HG03095 (cell line): ENCODE data around the gene PDCL2.
"Not testable (repeated sequence)": the region's sequence is repeated elsewhere in the genome, so short reads cannot be mapped to it uniquely, and the experiment has no call there.

ENCODE experiments used
- ATAC-seq: cut with Tn5 transposase; IDR thresholded peaks from one replicate; pipeline ENCODE4 v1.9.1; 2021; ENCODE audit warnings: moderate library complexity; ENCODE audit not compliant: unreplicated experiment

The PDCL2 gene, protein sequence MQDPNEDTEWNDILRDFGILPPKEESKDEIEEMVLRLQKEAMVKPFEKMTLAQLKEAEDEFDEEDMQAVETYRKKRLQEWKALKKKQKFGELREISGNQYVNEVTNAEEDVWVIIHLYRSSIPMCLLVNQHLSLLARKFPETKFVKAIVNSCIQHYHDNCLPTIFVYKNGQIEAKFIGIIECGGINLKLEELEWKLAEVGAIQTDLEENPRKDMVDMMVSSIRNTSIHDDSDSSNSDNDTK

DNA sequence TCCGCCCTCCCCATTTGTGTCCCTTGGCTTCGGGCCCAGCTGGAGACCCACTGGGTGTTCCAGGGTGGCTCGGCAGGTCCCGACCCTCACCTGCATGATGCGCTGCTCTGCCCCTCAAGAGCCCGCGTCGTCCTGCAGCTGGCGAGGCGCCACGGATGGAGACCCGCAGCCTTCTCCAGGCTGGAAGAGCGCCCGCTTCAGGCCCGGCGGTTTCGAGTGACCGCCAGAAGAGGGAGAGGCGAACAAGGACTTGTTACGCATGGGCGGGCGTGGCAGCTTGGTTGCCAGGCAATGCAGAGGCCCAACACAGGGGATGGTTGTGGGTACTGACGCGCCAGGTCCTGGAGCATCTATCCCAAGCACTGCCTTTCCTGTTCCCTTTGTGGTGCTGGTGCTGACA is at the start of gene PDCL2:
Gene PDCL2 (minus strand): TSS at position 232 of the 400 bp plus-strand sequence. CDS start 136 bp downstream, at position 96.
- ATAC-seq, result no peak

DNA sequence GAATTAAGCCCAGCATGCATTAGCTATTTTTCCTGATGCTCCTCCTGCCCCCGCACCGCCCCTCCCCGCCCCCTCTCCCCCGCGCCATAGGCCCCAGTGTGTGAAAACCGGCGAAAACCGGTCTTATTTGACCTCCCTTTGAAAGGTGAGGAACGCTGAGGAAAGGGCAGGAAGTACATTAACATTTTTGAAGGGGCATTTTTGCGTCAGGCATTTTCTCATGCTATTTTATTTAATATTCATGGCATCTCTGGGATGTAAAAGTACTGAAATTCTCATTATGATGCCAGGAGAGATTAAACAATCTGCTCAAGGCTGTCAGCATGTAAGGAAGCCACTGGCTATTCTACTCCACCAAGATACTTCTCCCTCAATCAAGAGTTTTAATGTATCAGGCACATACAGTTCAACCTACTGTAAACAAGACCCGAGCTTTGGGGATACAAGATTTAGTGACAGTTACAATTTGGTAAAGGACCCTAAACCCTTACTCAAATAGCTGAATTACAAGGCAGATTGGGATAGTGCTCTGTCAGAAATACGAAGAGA is 45.3 kb upstream of the PDCL2 start:
- no peak for ATAC-seq

DNA sequence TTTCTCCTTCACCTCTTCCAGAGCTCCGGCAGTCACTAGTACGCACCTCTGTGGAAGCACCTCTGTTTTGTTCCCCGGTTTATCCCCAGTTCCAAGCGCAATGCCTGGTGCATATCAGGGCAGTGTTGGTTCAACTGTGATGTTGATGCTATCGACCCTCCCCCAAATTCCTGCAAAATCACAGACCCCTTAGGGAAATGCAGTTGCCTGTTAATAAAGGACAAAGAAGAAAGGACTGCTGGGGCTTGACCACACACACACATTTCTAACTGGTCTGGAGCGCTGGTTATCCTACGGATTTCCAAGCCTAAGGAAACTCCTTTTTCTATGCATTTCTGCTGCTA is 44.6 kb upstream of the PDCL2 start:
- ATAC-seq, result no peak

DNA sequence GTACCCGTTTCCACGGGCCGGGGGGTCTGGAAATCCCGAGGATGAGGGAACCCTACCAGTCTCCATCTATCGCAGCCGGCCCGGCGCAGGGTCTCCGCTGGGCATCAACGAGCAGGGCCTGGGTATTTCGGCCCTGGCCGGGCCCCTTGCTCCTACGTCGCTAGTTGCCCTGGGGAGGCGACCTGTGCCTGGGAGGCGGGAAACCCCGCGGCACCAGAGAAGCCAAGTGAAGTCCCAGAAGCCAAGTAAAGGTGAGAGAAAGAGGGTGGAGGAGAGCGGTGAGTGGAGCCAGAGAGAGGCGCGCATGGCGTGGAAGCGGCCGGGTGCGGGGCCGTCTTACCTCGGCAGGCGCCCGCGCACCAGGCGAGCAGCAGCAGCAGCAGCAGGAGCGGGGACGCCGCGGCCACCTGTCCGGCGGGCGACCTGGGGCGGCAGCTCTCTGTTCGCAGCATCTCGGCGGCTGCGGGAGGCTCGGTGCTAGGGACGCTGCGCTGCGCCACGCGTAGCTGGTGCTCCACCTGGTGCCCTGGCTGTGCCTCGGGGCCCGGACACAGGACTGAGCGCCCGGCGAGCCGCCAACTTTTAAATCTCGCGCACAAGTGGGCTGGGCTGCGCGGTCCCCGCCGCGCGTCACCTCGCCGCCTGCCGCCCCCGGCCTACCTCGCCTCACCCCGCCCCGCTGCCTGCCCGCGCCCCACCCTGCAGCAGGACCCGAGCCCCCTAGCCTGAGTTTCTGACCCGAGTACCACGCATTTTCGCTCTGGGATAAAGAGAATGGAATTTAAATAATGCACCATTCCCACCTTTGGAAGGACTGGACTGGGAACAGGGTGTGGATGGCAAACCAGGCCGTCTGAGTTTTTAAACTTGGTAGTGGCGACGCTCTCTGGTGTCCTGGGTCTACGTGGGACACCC is 44.0 kb upstream of the PDCL2 start, which contains the start of gene NMU:
Gene NMU (minus strand): TSS at position 558 of the 915 bp plus-strand sequence. CDS start 106 bp downstream, at position 452.
- ATAC-seq, result no peak

DNA sequence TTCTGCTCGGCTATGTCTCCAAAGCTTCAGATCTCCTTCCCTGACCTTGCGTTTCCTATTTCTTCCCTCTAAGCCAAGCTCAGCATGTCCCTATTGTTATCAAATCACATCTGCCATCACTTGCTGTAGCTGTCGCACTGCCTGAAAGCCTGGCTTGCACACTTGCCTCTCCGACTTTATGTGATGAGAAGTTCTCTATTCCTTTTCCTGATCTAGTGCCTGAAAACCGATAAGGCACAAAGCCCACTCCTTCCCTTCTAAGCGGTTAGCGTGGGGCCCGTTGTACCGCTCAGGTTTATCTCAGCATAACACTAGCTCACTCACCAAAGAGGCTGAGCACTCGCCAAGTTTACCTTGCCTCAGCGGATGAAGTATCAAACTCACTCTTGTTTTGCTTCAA is 43.2 kb upstream of the PDCL2 start:
- no peak for ATAC-seq

DNA sequence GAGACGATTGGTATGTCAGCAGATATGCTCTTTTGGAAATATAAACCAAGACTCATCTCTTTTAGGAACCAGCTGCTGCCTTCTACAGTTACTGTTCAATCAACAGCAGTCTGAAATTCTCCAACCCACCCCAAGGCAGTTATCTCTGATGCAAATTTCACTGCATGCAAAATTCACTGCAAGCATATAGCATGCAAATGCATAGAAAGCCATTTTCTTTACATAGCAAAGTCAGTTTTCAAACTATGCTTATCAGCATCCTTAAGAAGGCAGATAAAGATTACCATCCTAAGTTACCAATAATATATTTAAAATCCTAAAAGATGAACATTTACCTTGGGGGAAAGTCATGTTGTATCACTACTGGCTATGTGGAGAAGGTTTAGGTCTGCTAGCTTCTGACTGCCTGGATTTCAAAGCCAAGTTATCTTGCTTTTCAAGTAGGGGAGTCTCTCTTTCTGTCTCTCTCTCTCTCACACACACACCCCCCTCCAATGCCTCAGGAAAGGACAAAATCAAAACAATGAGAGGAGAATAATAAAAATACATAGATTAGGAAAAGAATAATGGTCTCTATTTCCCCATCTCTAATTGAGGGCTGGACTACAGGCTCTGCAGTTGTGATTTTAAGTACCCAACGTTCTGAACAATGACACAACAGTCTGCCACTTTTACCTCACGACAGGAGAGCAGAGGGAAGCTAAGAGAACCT is 42.5 kb upstream of the PDCL2 start:
- no peak for ATAC-seq

DNA sequence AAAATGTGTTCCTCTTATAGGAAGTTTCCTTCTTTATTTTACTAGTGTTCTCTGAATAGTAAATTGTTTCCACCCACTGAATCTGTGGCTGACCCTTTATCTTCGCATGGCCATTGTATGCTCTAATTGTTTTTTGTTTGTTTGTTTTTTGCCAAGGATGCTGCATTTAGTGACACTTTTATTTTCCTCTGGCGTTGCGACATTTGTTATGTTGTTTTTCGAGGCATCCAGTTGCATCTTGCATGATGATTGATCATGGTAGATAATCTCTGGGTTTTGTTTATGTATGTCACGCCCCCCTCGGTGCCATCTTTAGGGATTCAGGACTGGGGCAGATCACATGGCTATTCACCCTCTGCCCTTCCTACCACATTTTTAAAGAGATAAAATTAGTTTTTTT is 41.9 kb upstream of the PDCL2 start:
- no peak for ATAC-seq

DNA sequence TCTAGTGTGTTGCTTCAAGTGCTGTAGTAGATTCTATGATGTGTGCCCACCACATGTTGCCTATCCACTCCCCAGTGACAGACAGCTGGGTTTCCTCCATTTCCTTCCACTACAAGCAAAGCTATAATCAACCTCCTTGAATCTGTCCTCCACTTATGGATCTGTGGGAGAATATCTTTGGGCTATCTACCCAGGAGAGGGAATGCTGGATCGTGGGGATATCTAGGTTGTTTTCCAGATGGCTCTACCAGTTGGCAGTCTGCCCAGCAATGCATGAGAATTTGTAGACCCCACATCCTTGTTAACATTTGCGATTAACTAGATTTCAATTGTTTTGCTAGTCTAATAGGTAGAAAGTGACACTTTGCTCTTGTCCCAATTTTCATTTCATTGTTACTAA is 33.8 kb upstream of the PDCL2 start:
- no peak for ATAC-seq

DNA sequence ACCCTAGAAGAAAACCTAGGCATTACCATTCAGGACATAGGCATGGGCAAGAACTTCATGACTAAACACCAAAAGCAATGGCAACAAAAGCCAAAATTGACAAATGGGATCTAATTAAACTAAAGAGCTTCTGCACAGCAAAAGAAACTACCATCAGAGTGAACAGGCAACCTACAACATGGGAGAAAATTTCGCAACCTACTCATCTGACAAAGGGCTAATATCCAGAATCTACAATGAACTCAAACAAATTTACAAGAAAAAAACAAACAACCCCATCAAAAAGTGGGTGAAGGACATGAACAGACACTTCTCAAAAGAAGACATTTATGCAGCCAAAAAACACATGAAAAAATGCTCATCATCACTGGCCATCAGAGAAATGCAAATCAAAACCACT is 32.0 kb upstream of the PDCL2 start:
- not testable (repeated sequence) for ATAC-seq

DNA sequence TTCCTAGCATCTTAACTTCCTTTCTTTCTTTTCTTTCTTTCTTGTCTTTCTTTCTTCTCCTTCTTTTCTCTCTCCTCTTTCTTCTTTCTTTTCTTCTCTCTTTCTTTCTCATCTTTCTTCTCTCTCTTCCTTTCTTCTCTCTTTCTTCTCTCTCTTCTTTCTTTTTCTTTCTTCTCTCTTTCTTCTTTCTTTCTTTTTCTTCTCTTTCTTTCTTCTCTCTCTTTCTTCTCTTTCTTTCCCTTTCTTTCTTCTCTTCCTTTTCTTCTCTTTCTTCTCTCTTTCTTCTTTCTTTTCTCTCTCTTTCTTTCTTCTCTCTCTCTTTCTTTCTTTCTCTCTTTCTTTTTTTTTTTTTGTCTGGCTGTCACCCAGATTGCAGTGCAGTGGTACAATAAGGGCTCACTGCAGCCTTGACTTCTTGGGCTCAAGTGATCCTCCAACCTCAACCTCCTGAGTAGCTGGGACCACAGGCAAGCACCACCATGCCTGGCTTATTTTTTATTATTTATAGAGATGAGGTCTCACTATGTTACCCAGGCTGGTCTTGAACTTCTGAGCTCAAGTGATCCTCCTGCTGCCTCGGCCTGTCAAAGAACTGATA is 26.6 kb upstream of the PDCL2 start:
- ATAC-seq, result no peak

DNA sequence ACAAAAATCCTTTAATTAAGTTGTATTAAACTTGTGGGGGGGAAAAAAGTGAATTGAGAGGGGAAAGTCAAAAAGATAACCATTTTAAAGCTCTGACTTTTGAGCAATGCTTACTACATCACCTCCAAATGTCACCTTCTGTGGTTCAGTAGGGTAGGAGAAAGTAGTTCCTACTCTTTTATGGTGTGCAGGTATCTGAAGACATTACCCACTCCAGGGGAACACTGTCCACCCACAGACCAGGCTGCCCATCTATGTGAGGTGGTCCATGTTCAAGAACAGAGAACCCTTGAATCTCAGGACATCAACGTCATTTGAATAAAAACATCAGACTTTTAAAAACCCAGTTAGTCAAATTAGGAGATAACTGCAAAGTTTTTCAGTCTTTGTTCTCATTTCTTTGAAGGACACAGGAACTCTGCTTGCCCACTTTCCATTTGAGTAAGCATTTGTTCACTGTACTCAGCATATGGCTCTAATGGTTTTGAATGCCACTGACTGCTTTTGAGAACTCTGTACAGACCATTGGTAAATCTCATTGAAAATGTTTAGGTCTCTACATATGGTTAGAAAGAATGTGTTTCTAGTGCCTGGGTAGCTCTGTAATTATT is 25.6 kb upstream of the PDCL2 start:
- ATAC-seq, result peak; percentile 100

DNA sequence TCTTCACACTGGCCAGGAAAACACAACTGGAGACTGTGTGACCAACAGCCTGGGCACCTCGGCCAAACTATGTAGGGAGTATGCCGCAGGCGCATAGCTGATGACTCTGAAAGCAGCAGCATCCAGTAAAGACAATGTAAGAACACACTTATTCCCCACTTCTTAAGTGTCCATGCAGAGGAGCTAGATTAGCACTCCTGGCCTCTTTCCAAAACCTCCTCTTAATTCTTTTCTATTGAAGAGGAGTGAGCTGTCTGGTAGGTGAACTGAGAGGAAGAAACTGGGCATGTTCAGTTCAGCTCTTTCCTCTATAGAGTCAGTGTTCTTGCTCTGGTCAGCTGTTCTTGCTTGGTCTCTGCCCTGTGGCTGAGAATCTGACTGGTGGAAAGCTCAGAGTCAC is 23.0 kb upstream of the PDCL2 start:
- ATAC-seq, result no peak

DNA sequence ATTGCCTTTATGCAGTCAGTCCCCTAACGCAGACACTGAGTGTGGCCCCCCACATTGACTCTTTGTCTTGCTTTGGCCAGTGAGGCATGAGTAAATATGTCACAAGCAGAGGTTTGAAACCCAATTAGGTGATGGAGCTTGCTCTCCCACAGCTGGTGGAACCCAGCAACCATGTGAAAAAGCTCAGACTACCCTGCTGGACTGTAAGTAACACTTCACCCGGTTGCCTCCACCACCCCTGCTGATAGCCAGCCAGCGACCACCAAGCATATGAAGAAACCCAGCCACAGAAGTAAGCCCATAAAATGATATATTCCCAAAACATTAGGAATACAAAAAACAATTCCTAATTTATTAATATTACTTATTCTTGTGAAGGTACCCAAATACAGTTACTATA is 21.6 kb upstream of the PDCL2 start:
- ATAC-seq, result no peak

DNA sequence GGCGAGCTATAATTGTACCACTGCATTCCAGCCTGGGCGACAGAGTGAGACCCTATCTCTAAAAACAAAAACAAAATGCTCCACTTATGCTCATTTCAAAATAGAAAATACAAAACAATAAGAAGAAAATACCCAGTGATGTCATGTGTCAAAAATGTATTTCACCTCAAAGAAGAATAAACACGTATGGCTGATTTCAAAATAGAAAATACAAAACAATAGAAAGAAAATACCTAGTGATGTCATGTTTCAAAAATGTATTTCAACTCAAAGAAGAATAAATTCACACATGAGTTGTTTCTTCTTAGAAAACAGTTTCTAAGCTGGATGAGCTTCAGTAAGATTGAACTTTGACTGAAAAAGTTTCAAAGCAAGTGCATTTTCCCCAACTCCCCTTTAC is 20.3 kb upstream of the PDCL2 start:
- no peak for ATAC-seq

DNA sequence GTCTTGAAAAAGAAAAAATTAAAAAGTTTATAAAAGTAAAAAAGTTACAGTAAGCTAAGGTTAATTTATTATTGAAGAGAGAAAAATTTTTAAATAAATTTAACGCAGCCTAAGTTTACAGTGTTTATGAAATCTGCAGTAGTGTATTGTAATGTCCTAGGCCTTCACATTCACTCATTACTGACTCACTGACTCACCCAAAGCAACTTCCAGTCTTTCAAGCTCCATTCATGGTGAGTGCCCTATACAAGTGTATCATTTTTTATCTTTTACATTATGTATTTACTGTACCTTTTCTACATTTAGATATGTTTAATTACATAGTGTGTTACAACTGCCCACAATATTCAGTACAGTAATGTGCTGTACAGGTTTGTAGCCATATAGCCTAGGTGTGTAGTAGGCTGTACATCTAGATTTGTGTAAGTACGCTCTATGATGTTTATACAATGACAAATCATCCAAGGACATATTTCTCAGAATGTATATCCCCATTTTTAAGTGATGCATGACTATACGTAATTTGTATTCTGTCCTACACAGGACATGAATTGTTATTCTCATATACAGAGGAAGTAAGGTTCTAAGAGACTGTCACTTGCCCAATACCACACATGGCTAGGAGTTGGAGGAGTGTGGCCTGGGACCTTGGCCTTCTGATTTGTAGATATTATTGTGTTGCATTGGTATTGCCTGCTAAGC is 19.5 kb upstream of the PDCL2 start:
- ATAC-seq, result no peak

DNA sequence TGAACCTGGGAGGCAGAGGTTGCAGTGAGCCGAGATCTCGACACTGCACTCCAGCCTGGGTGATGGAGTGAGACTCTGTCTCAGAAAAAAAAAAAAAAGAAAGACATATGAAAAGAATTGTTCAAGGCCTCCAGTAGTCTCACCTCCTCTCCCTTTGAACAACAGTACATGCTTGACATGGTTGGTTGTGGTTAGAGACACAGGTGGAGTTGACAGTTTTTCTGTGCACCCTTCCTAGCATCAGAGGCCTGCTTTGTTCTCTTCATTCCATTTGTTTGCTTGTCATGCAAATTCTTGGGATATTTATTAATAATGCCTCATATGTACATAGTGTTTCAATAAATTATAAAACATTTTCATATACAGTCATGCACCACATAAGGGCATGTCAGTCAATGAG is 18.3 kb upstream of the PDCL2 start:
- no peak for ATAC-seq

DNA sequence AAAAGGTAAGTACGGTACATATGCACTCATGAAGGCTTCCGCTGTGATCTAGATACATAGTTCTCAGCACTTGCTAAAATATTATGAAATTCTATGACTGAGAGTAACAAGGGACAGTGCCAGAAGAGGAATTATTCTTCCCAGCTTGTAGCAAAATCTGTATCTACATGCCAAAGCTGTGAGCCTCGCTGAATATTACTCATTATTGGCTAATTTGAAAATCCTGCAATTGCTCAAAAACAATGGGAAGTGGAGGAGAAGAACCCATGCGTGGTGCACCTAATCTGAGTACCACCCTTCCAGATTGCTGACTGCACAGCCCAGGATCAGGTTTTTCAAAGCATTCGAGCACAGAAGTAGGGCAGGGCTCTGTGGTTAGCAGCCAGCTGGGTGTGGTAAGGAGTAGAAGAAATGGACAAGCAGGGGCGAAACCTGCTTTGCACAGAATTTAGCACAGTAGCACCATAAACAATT is 17.4 kb upstream of the PDCL2 start:
- no peak for ATAC-seq

DNA sequence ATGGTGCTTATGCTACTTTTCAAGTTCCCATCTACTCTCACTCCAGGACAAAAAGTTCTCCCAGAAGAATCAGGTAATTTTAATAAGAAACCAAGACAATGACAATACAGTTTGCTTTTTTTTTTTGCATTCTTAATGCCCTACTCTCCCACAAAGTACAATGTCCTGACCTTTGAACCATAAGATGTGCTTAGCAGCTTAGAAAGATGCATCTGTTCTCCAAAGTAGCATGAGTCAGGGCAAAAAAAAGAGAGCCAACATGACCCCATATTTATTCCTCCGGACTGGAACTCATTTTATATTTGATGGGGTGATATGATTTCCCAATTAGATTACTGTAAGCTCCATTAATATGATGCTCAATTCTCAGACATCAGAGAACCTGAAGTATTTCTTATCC is 16.5 kb upstream of the PDCL2 start:
- no peak for ATAC-seq

DNA sequence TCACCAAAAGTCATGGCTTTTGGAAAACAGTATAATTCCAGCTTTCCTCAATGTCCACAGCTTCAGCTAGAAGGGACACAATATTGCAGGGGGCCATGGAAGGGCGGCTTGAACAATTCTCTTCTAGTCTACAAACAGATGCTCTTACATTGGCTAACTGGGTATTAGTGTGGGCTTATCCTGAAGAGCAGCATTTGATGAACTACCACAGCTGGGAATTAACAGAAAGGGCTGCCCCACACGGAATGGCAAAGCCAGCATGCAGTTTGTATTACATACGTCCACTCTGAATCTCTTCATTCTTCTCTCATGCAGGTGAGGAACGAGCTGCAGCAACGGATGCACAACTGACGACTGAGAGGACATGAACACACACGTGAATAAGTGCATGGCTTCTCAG is 13.0 kb upstream of the PDCL2 start:
- no peak for ATAC-seq

DNA sequence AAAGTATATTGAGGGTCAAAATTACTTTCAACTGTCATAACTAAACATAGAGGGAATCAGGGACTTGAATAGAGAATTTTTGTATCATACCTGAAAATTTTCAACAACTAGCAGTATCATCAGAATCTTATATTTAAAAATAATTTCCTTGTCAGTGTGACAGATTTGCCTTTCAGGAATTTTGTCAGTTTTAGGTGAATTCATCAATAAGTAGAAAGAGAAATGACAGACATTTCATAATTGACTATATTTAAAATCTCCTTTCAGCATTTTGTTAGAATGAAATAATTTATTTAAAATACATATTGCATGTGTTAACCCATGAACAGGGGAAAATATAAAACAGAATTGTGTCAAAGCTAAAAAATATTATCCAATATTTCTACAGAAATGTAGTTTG is 8.6 kb upstream of the PDCL2 start:
- no peak for ATAC-seq
